GM12891 (cell line): ENCODE measurements around the gene NDUFB10.

Source experiments
- POLR2A ChIP-seq: IDR thresholded peaks from 2 replicates; pipeline ENCODE4 v1.6.1; 2011; ENCODE audit warnings: low read depth, low read length, control low read depth
- POLR2AphosphoS5 ChIP-seq: IDR thresholded peaks from 2 replicates; pipeline ENCODE4 v1.6.1; 2011; ENCODE audit warnings: low read depth, low read length, control low read depth
- TAF1 ChIP-seq: IDR thresholded peaks from 2 replicates; pipeline ENCODE4 v1.6.1; 2011; ENCODE audit warnings: low read depth, low read length, control low read depth

- TF ChIP-seq TAF1 (no peak), POLR2A (no peak), POLR2AphosphoS5 (no peak)
Measured at GRCh38 chr16:1975432-1976215, 16.3 kb downstream of the NDUFB10 start.
